Measurements from ENCODE around the gene POGZ.

The POGZ gene

GRCh38 chr1:151425103-151425502, 34.2 kb downstream of the POGZ start:
- TF ChIP-seq CTCF (IDR thresholded peaks at IDR 0.05; ENCODE audit: low read depth, low read length) = no peak
- no peak overlapping the region for H3K4me3 ChIP-seq (replicated peaks in 1 of 2; ENCODE audit: low read depth in 2 of 2, low read length in 2 of 2)
- DNase-seq (ENCODE audit: low read depth in 2 of 2) = no peak

GRCh38 chr1:151419819-151420218, 39.5 kb downstream of the POGZ start:
- TF ChIP-seq CTCF (IDR thresholded peaks at IDR 0.05; ENCODE audit: low read depth, low read length) = no peak
- H3K4me3 ChIP-seq (replicated peaks in 1 of 2; ENCODE audit: low read depth in 2 of 2, low read length in 2 of 2) = no peak overlapping the region
- no peak for DNase-seq (ENCODE audit: low read depth in 2 of 2)

GRCh38 chr1:151418081-151418480, 41.2 kb downstream of the POGZ start:
- no peak for DNase-seq (ENCODE audit: low read depth in 2 of 2)
- TF ChIP-seq CTCF (IDR thresholded peaks at IDR 0.05; ENCODE audit: low read depth, low read length) = no peak
- H3K4me3 ChIP-seq (replicated peaks in 1 of 2; ENCODE audit: low read depth in 2 of 2, low read length in 2 of 2) = no peak overlapping the region

- DNase-seq (ENCODE audit: low read depth in 2 of 2) = peak; percentile 70 to 85
- no peak for TF ChIP-seq CTCF (IDR thresholded peaks at IDR 0.05; ENCODE audit: low read depth, low read length)
- H3K4me3 ChIP-seq (replicated peaks in 1 of 2; ENCODE audit: low read depth in 2 of 2, low read length in 2 of 2) = no peak overlapping the region
These were observed 43.1 kb downstream of the POGZ start for GRCh38 chr1:151416231-151416630.

GRCh38 chr1:151411884-151412283, 47.4 kb downstream of the POGZ start:
- no peak for TF ChIP-seq CTCF (IDR thresholded peaks at IDR 0.05; ENCODE audit: low read depth, low read length)
- no peak for DNase-seq (ENCODE audit: low read depth in 2 of 2)

GRCh38 chr1:151408891-151409290, 50.4 kb downstream of the POGZ start:
- no peak overlapping the region for H3K4me3 ChIP-seq (replicated peaks in 1 of 2; ENCODE audit: low read depth in 2 of 2, low read length in 2 of 2)
- peak in 1 of 2 donors; percentile 18 for DNase-seq (ENCODE audit: low read depth in 2 of 2)
- TF ChIP-seq CTCF (IDR thresholded peaks at IDR 0.05; ENCODE audit: low read depth, low read length) = no peak

More at GRCh38 chr1:151411884-151412283, 47.4 kb downstream of the POGZ start:
- no peak overlapping the region for H3K4me3 ChIP-seq (replicated peaks in 1 of 2; ENCODE audit: low read depth in 2 of 2, low read length in 2 of 2)

- DNase-seq (ENCODE audit: low read depth in 2 of 2) = no peak
- no peak for TF ChIP-seq CTCF (IDR thresholded peaks at IDR 0.05; ENCODE audit: low read depth, low read length)
- H3K4me3 ChIP-seq (replicated peaks in 1 of 2; ENCODE audit: low read depth in 2 of 2, low read length in 2 of 2) = no peak overlapping the region
These were observed 52.0 kb downstream of the POGZ start for GRCh38 chr1:151407304-151407703.
